PFSK-1 (cell line): ENCODE data around the gene OIT3.

Experiments
- FOXP2 ChIP-seq: optimal IDR thresholded peaks from 2 replicates; pipeline ENCODE3; 2011; ENCODE audit warnings: borderline replicate concordance, control low read depth, inconsistent platforms; ENCODE audit not compliant: insufficient read depth; ENCODE audit errors: extremely low read length, extremely low read depth
- POLR2AphosphoS5 ChIP-seq: IDR thresholded peaks from 2 replicates; pipeline ENCODE4 v1.6.1; 2012; ENCODE audit warnings: low read depth, mild to moderate bottlenecking, control low read depth, low read length, moderate library complexity
- SIN3A ChIP-seq: IDR thresholded peaks from 2 replicates; pipeline ENCODE4 v1.6.1; 2012; ENCODE audit warnings: mild to moderate bottlenecking, low read length, moderate library complexity, borderline replicate concordance; ENCODE audit not compliant: insufficient read depth
- TAF1 ChIP-seq: IDR thresholded peaks from 2 replicates; pipeline ENCODE4 v1.6.1; 2012; ENCODE audit warnings: low read length, control low read depth, borderline replicate concordance; ENCODE audit not compliant: insufficient read depth
- TF ChIP-seq, protein P1 (sequence below), 2 experiments: IDR thresholded peaks; 2 replicates each; pipeline versions ENCODE4 v1.6.1 to v1.8.0; 2011 to 2012; ENCODE audit warnings: low read depth in 2 of 2, low read length in 2 of 2, control low read depth in 1 of 2, inconsistent platforms in 1 of 2, mild to moderate bottlenecking in 1 of 2, moderate library complexity in 1 of 2; ENCODE audit not compliant: insufficient read depth in 1 of 2

Gene OIT3

DNA sequence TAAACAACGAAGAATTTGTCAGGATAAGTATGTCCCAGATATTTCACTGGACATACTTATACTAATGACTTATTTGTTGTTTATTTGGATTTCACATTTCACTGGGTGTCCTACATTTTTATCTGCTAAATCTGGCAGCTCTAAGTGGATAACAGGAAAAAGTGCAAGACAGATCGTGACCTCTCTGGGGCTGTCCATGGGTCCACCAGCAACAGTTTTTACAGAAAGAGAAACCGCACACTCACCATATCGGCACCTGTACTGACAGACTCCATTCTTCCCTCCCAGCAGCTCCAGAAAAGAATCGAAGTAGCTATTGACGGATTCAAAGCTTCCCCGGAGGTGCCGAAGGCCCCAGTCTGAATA lies 60.7 kb downstream of the OIT3 start:
- no peak for TF ChIP-seq TAF1

DNA sequence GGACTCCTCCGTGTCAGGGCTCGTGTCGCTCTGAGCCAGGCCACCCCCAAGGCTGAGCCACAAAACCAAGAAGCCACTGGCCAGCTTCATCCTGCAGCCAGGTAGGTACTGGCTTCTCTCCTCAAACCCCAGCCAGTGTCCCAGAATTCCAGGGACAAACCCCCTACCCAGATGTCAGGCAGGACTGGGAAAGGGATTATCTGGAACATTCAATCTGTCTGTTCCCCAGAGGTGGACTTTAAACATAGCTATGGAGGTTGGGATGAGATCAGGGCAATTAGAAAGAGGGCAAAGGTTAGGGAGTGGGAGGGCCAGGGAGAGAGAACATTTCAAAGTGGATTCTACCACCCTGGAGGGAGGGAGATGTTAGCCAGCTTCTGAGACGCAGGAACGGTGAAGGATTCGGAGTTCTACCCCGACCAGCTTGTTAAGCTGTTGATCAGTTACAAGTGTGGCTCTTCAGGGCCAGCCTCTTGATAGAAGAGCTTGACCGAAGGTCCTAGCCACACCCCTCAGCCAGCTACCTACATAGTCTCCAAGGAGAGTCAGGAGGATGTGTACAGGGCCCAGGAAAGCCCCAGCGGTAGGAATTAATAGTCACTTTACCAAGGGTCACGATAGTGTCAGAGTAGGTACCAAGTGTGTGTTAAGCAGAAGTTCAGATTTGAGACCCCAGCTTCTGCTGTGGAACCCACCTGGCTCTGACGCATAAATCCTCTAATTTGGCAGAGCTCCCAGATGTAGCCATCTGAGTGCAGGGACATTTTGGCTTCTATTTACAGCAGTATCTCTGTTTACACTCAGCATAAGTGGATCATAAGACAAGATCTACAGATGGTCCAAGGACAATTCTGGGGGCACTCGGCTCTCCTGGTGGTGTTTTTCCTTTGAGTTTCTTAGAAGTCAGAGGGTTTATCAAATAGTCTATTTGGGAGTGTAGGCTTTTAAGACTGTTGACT lies 61.3 kb downstream of the OIT3 start, which contains the start of gene PLA2G12B:
TSS of gene PLA2G12B (minus strand) at position 211 of the 959 bp plus-strand sequence. CDS start at position 90, 121 bp downstream.
- TF ChIP-seq SIN3A (no peak), TAF1 (no peak), POLR2AphosphoS5 (no peak), FOXP2 (no peak)
- TF ChIP-seq, protein P1, sequence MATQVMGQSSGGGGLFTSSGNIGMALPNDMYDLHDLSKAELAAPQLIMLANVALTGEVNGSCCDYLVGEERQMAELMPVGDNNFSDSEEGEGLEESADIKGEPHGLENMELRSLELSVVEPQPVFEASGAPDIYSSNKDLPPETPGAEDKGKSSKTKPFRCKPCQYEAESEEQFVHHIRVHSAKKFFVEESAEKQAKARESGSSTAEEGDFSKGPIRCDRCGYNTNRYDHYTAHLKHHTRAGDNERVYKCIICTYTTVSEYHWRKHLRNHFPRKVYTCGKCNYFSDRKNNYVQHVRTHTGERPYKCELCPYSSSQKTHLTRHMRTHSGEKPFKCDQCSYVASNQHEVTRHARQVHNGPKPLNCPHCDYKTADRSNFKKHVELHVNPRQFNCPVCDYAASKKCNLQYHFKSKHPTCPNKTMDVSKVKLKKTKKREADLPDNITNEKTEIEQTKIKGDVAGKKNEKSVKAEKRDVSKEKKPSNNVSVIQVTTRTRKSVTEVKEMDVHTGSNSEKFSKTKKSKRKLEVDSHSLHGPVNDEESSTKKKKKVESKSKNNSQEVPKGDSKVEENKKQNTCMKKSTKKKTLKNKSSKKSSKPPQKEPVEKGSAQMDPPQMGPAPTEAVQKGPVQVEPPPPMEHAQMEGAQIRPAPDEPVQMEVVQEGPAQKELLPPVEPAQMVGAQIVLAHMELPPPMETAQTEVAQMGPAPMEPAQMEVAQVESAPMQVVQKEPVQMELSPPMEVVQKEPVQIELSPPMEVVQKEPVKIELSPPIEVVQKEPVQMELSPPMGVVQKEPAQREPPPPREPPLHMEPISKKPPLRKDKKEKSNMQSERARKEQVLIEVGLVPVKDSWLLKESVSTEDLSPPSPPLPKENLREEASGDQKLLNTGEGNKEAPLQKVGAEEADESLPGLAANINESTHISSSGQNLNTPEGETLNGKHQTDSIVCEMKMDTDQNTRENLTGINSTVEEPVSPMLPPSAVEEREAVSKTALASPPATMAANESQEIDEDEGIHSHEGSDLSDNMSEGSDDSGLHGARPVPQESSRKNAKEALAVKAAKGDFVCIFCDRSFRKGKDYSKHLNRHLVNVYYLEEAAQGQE (IDR thresholded peaks at IDR 0.05; ENCODE audit: insufficient read depth in 1 of 2, low read depth in 2 of 2, low read length in 2 of 2) = no peak

DNA sequence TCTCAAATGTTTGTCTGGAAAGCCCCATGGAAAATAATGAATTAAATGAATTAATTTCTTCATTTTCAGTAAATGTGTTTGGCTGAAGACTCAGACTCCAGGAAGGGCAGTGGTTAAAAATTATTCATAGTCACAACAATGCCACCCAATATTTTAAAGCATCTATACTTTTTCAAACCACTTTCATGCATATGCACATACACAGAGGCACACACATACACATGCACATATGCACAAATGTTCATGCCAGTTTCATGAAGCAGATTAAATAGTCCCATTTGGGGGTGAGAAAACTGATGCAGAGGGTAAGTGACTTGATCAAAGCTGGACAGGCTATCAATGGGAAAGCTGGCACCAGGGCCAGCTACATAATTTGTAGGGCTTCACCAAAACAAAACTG lies 62.5 kb downstream of the OIT3 start:
- TF ChIP-seq SIN3A (no peak), TAF1 (no peak), FOXP2 (no peak), POLR2AphosphoS5 (no peak)
- TF ChIP-seq, protein P1 (IDR thresholded peaks at IDR 0.05; ENCODE audit: insufficient read depth in 1 of 2, low read depth in 2 of 2, low read length in 2 of 2) = no peak

DNA sequence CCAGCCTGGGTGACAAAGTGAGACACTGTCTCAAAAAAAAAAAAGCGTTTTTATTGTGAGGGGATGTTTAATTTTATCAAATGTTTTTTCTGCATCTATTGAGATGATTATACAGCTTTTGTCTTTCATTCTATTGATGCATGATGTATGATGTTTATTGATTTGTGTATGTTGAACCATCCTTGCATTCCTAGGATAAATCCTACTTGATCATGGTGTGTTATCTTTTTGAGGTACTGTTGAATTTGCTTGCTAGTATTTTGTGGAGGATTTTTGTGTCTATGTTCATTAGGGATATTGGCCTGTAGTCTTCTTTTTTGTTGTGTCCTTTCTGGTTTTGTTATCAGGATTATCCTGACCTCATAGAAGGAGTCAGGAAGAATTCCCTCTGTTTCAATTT lies 83.3 kb downstream of the OIT3 start:
- no peak for TF ChIP-seq FOXP2
- TF ChIP-seq SIN3A = no peak
- TF ChIP-seq, protein P1 (IDR thresholded peaks at IDR 0.05; ENCODE audit: insufficient read depth in 1 of 2, low read depth in 2 of 2, low read length in 2 of 2) = no peak
- no peak for TF ChIP-seq TAF1
- no peak for TF ChIP-seq POLR2AphosphoS5

DNA sequence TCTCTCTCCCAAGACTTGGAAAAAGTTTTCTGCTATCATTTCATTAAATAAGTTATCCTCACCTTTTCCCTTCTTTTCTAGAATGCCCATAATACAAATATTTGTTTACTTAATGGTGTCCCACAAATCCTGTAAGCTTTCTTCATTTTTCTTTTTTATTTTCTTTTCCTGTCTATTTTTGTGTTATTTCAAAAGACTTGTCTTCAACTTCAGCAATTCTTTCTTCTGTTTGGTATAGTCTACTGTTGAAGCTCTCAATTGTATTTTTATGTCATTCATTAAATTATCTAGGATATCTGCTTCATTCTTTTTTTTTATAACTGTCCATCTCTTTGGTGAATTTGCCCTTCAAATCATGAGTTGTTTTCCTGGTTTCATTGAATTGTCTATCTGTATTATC lies 86.2 kb downstream of the OIT3 start:
- TF ChIP-seq FOXP2 = no peak

DNA sequence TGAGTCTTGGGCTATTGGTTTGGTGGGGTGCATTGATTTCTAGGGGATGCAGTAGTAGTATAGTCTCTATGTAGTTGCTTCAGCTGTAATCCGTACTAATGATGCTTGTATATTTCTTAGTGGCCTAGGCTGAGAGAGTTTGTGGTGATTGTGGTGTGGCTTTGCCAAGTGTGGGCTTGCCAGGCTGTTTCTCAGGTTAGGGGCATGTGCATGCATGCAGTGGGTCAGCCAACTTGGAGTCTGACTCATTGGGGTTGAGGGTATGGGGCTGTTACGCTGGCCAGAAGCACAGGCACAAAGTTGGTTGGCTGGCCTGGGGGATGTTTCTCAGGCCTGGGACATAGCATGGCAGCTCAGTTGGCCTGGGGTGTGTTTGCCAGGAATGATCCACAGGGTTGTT lies 86.8 kb downstream of the OIT3 start:
- no peak for TF ChIP-seq TAF1
